GM19193 (cell line): Measurements from ENCODE around the gene GRID1.

Source experiments
- POLR2A ChIP-seq: IDR thresholded peaks from 4 replicates; pipeline ENCODE4 v1.6.1; 2011; ENCODE audit not compliant: insufficient read depth, insufficient read length; ENCODE audit errors: extremely low read depth

The GRID1 gene

GRCh38 chr10:86366033-86366901 lies at the start of gene GRID1:
TSS of gene GRID1 (minus strand) at chr10:86366795.
- TF ChIP-seq POLR2A: no peak

- TF ChIP-seq POLR2A: no peak
Observed at GRCh38 chr10:86415583-86415982, 49.0 kb upstream of the GRID1 start.

GRCh38 chr10:86415116-86415515 lies 48.5 kb upstream of the GRID1 start:
- no peak for TF ChIP-seq POLR2A

GRCh38 chr10:86413046-86413728 lies 46.6 kb upstream of the GRID1 start:
- no peak for TF ChIP-seq POLR2A

GRCh38 chr10:86411852-86412560 lies 45.4 kb upstream of the GRID1 start:
- no peak for TF ChIP-seq POLR2A

- no peak for TF ChIP-seq POLR2A
Observed at GRCh38 chr10:86411281-86411841, 44.8 kb upstream of the GRID1 start.

GRCh38 chr10:86410542-86411124 lies 44.0 kb upstream of the GRID1 start:
- TF ChIP-seq POLR2A: no peak

GRCh38 chr10:86409183-86409582 lies 42.6 kb upstream of the GRID1 start:
- TF ChIP-seq POLR2A: no peak

GRCh38 chr10:86403183-86403797 lies 36.7 kb upstream of the GRID1 start:
- TF ChIP-seq POLR2A: no peak

- TF ChIP-seq POLR2A: no peak
Observed at GRCh38 chr10:86402283-86402941, 35.8 kb upstream of the GRID1 start.

- no peak for TF ChIP-seq POLR2A
Observed at GRCh38 chr10:86401588-86402282, 35.1 kb upstream of the GRID1 start.

- peak; percentile 30 for TF ChIP-seq POLR2A
Observed at GRCh38 chr10:86400705-86401587, 34.4 kb upstream of the GRID1 start.
